GM21515 (cell line): Measurements from ENCODE around the gene FZD2.
A peak's percentile ranks its signal among the peaks of the same experiment; 100 is the strongest.
"Not testable (repeated sequence)": the region's sequence is repeated elsewhere in the genome, so short reads cannot be mapped to it uniquely, and the experiment has no call there.

Experiments used
- ATAC-seq: cut with Tn5 transposase; IDR thresholded peaks from one replicate; pipeline ENCODE4 v1.9.1; 2021; ENCODE audit not compliant: unreplicated experiment

FZD2 gene

GRCh38 chr17:44556832-44557606 lies at the start of gene FZD2:
TSS of gene FZD2 (plus strand) at chr17:44557484. CDS start at chr17:44557689, 205 bp downstream.
- ATAC-seq = peak; percentile 72

DNA sequence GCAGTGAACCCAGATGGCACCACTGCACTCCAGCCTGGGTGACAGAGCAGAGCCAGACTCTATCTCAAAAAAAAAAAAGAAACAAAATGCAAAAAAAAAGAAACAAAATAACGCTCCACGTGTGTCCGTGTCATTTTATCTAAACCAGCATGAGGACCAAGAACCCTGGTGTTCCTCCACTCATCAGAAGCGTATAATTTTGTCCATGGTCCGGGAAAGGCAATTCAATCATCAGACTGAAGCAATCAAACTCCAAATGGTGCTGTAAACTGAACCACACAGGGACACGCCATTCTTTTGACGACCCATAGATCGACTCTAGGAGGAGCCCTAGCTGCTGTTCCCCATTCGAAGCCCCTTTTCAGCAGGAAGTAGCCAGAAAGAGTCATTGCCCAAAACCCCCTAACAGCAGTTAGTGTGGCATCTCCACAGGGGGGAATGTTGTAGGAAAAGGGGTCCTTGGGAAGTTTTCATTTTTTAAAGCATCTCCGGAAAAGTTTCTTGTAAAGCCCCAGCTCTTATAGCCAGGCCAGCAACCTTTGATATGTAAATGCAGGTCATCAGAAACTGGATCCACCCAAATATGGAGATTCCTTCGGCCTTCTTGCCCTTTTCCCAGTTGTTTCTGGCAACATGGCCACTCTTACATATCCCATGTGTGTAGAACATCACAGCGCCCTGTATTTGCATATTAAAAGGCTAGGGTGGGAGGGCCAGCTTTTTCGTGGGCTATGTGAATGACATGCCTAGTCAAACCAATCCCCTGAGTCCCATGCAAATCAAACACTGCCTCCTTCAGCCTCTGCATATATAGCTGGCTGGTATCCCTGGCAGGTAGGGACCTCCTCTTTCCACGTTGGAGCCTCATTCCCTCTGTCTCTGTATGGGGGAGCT lies 45.8 kb upstream of the FZD2 start:
- not testable (repeated sequence) for ATAC-seq

DNA sequence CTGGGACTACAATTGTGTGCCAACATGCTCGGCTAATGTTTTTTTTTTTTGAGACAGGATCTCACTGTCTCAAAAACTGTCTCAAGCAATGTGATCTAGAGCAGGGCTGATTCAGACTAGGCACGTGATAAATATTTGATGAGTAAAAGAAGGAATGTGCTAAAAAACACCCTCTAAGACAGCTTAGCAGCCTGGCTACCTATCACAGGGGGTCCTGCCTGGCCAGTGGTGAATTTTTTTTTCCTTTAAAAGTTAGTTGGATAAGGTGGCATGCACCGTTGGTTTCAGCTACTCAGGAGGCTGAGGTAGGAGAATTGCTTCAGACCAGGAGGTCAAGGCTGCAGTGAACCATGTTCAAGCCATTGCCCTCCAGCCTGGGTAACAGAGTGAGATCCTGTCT lies 39.3 kb upstream of the FZD2 start:
- no peak for ATAC-seq

GRCh38 chr17:44522883-44523671 lies 34.2 kb upstream of the FZD2 start:
- ATAC-seq = no peak

GRCh38 chr17:44523672-44523972 lies 33.7 kb upstream of the FZD2 start:
- no peak for ATAC-seq

DNA sequence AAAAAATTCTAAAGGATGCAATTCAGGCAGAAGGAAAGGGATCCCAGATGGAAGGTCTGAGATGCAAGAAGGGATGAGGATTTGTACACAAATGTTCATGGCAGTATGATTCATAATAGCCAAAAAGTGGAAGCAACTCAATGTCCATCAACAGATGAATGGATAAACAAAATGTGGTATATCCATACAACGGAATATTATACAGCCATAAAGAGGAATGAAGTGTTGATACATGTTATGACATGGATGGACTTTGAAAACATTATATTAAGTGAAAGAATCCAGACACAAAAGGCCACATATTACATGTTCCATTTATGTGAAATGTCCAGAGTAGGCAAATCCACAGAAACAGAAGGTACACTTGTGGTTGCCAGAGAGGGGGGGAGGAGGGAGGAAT lies 30.2 kb upstream of the FZD2 start:
- no peak for ATAC-seq

GRCh38 chr17:44527954-44528353 lies 29.3 kb upstream of the FZD2 start:
- ATAC-seq = no peak

- ATAC-seq = no peak
Measured at GRCh38 chr17:44529864-44530263, 27.4 kb upstream of the FZD2 start.

DNA sequence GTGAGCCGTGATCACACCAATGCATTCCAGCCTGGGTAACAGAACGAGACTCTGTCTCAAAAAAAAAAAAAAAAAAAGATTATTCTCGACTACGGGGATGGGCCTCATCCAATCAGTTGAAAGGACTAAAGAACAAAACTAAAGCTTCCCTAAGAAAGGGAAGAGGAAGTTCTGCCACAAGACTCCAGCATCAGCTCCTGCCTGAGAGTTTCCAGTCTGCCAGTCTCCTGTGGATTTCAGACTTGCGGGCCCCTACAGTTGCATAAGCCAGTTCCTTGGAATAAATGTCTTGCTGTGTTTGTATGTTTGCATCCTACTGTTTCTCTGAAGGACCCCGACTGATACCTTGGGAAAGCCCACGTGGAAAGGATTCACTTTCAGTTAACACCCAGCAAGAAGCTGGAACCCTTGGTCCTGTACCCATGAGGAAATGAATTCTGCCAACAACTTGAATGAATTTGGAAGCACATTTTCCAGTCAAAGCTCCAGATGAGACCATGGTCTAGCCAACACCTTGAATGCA lies 26.3 kb upstream of the FZD2 start:
- no peak for ATAC-seq

DNA sequence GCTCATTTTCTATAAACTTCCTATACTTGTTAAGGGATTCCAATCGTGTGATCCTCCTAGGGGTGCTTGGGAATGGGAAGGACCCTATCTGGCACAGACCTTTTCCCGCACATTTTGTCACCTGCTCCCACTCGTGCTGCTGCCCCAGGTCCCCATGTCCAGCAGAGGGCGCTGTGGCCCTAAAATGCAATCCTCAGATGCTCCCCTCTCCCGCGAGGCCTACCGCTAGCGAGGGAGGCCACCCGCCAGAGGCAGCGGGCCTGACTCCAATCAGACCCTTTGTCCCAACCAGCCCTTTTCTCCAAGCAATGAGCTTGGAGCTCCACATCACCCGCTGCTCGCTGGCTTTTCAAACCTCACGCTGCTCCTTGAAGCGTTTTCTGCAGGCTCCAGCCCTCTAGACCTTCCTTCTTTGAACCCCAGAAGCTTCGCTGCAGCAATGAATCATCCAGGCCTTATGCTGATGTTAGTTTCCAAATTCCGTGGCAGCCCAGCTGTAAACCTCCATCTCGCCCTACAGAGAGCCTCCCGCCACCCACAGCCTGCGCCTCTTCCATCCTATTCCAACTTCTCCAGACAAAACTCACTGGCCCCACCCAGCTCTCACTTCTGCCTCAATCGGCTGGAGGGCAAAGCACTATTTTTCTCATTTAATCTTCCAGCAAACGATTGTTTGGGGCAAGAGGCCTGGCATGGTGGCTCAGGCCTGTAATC lies 23.6 kb upstream of the FZD2 start:
- no peak for ATAC-seq

DNA sequence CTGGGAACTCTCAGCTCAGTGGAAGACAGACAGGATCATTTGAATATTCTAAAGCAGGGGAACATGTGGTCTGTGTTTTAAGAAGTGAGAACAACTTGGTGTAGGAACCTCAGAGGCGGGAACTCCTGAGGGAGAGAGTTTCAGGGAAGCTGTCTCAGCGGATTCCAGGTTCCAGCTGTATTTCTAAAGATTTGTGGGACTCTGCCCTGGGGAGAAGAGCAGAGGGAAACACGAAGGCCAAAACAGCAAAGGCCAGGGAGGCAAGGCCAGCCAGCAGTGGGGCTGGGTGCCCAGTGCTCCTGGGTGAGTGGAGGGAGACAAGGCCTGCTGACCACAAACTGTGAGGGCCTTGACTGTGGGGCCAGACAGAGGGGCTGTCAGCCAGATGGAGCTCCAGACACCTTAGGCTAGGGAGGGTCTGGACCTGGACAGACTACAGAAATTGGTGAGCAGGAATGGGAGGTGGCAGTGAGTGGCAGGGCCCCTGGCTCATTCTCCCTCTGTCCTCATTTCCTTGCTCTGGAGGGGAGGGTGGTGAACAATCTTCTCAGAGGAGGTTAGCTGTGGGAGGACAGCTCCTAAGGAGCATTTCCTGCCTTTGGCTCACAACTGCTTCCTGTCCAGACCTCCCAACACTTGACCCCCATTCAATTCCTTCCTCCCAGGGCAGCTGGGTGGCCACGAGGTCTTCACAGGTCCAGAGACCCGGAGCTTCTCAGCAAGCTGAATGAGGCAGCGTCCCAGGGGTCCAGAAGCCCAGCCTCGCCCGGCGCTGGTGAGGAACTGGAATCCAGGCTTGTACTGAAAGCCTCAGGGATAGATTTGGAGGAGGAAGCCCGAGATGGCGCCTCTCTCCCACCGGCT lies 21.0 kb upstream of the FZD2 start:
- no peak for ATAC-seq

- not testable (repeated sequence) for ATAC-seq
Measured at GRCh38 chr17:44537922-44538321, 19.4 kb upstream of the FZD2 start.

- ATAC-seq = no peak
Measured at GRCh38 chr17:44539673-44540072, 17.6 kb upstream of the FZD2 start.

GRCh38 chr17:44540246-44541084 lies 16.8 kb upstream of the FZD2 start:
- ATAC-seq = no peak

DNA sequence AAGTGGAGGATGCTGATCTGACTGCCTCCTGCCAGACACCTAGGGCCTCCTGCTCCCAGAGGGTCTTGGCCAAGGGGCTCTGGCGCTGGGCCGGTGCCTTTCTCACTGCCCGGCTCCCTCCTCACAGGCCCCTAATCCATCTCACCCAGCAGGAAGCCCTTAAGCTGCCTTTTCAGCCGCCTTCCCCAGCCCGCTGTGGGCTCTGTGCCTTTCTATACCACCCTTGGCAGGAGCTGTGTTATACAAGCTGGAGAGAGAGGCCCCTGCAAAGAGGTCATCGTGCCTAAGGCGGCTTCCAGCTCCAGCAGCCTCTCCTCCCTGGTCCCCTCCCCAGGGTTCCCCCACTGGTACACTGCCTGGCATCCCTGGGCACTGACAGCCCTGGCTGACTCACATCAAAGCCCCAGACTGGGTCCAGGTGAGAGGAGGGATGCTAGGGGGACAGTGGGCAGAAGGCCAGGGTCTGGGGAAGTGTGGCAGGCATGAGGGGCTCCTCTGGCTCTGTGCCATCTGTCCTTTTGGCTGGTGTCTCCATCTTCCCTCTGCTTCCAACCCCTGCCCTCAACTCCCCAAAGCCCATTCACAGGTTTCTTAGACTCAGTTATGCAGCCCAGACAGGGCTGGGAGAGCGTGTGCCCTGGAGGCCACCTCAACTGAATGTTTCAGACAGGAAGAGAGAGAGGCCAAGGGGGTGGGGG lies 15.3 kb upstream of the FZD2 start:
- ATAC-seq = no peak

DNA sequence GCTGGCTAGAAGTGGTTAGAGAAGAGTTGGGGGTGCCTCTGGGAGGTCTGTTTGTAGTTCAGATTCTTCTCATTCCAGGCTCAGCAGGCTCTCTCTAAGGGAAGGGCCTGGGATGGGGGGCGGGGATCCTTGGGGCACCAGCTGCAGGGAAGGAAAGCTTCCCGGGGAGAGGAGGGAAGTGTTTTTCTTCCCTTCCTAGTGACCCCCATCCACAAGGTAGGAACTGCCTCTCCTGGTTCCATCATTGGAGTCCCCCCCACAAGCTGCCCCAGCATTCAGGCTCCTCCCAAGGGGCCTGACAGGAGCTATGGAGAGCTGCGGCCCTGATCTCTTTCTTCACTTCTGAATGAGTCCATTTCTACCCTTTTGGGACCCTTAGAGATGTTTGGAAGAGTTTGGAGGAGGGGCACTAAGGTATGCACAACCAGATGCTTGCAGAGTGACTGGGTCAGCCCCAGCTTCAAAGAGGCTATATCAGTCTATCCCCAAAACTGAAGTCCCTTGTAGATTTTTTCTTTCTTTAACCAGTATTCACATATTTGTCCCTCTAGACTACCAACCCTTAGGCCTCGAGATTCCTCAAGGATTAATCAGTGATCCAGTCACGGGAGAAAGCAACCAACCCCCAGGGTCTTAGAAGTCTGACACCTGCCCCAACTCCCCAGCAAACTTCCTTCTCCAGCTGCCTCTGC lies 13.9 kb upstream of the FZD2 start:
- no peak for ATAC-seq

DNA sequence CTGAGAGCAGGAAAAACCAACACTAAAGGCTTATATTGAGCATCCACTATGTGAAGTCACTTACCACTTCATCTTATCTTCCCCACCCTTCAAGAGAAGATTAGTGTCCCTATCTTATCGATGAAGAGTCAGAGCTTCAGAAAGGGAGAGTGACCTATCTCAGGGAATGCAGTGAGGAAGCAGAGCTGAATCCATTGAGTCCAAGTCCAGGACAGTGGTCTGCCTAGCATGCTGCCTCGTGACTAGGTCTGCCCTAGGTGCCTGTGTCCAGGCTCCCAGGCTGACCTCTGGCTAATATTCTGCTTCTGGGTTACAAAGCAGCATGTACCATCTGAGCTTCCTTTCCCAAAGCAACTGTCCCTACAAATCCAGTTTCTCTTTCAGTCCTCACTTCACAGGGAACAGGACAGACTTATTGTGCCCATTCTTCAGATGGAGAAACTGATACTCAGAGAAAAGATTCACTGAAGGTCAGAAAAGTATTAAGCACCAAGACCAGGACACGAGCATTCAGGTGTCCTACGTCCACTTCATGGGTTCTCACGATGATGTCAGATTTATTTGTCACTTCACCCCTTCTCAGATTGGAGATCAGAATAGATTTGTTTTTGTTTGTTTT lies 13.3 kb upstream of the FZD2 start:
- ATAC-seq = no peak
